Peyer's patch (tissue), 4 donors: Measurements from ENCODE around the gene OPN3.

Experiments
- CTCF ChIP-seq, 6 experiments: fragments of 450-650 bp in 4 of 6; fragments of 200-600 bp in 2 of 6; sonication (generic) in 1 of 6; IDR thresholded peaks; one replicate each; pipeline ENCODE4 v1.5.1; 2017 to 2019; ENCODE audit warnings: antibody characterized with exemption in 6 of 6, mild to moderate bottlenecking in 3 of 6, moderate library complexity in 1 of 6
- POLR2A ChIP-seq, 2 donors: fragments of 450-650 bp; IDR thresholded peaks; one replicate each; pipeline ENCODE4 v1.5.1; 2017; ENCODE audit warnings: antibody characterized with exemption in 2 of 2, mild to moderate bottlenecking in 2 of 2, moderate library complexity in 2 of 2

GRCh38 chr1:241654641-241655040 is 14.5 kb upstream of the OPN3 start:
- no peak for TF ChIP-seq CTCF (IDR thresholded peaks at IDR 0.05)
- TF ChIP-seq POLR2A (IDR thresholded peaks at IDR 0.05): no peak
